NCI-H82 (cell line): Measurements from ENCODE around the gene CNOT10.
"Not testable (repeated sequence)": the region's sequence is repeated elsewhere in the genome, so short reads cannot be mapped to it uniquely, and the experiment has no call there.

Source experiments
- DNase-seq: peaks from one replicate; lab custom pipeline; 2025; lab: John Stamatoyannopoulos, UW

CNOT10 gene

DNA sequence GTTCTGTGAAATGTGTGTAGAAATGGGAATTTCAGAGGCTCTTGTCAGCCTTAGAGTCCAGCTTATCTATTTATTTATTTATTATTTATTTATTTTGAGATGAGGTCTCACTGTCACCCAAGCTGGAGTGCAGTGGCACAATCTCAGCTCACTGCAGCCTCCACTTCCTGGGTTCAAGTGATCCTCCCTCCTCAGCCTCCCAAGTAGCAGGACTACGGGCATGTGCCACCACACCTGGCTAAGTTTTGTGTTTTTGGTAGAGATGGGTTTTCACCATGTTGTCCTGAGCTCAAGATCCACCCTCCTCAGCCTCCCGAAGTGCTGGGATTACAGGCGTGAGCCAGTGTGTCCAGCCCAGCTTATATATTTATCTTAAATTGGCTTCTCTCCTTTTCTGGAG lies 11.5 kb downstream of the CNOT10 start:
- DNase-seq, result no peak

DNA sequence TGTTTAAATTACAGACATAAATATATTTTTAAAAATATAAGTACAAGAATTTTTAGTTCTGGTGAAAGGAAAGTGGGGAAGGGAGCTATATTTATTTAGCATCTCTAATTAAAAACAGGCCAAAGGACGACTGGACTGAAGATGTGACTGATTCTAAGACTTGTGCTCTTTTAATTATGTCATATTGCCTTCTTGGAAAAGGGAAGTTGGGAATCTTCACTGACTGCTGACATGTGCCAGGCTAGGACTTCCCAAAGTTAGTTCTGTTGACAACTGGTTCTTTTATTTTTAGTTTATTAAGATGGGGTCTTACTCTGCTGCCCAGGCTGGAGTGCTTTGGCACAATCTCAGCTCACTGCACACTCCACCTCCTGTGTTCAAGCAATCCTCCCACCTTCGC lies 13.5 kb downstream of the CNOT10 start:
- no peak for DNase-seq

DNA sequence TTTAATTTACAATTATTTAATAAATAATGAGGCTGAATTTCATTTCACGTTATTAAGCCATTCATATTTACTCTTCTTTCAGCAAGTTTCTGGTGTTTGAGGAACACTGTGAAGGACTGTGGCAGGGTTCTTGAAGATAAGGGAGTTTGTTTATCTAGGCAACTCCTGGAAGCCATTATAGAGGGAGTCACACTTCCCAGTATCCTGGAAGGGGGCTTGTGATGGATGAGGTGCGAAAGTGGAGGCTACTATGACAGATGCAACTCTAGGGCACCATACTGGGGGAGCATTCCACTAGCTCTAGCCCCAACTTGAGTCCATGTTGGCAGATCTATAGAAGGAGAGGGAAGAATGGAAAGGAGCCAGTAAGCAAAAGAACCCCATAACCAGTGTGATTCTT lies 14.4 kb downstream of the CNOT10 start:
- DNase-seq, result no peak

DNA sequence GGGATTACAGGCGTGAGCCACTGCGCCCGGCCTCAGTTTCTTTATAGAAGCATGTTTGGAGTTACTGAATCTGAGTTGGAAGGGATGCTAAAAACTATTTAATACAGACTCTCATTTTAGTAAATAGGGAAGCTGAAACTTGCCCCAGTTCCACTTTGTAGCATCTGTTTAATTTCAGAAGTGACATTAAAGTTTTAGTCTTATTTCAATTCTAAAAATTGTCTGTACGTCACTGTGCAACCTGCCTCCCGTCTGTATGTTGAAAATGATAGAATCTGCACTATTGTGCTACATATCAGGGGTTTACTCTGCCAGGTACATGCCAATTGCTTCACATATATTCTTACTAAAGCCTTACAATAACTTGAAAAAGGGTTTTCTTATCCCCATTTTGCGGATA lies 15.3 kb downstream of the CNOT10 start:
- no peak for DNase-seq

DNA sequence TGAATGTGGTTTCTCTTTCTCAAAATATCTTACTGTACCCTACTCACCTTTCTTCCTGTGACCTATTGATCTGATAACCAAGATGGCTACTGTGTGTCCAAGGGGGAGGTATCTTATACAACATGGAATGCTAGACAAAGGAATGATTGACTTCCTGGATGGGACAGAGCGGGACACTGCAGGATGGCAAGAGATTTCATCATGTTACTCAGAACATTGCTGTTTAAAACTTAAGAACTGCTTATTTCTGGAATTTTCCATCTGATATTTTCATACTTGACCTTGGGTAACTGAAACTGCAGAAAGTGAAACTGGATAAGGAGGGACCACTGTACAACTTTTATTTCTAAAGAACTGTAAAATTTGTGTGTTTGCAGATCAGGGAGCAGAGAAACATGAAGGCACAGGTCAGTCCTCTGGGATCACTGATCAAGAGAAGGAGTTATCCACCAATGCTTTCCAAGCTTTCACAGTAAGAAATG lies 18.5 kb downstream of the CNOT10 start:
- no peak for DNase-seq

DNA sequence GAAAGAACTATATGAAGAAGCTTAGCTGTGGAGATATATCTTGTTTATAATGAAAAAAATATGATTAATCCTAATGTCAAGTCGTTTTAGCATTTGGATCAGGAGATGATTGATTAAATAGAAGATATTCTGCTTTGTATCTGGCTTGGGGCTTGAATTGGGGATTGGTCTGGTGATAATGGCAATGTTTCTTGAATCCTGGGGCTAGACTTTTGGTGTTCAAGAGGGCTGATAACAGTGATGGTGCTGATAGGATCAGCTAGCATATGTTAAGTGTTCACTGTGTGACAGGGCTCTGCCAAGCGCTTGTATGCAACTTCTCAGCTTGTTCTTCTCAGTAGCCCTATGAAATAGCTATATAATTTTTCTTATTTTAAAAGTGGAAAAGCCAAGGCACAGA lies 20.2 kb downstream of the CNOT10 start:
- DNase-seq, result no peak

DNA sequence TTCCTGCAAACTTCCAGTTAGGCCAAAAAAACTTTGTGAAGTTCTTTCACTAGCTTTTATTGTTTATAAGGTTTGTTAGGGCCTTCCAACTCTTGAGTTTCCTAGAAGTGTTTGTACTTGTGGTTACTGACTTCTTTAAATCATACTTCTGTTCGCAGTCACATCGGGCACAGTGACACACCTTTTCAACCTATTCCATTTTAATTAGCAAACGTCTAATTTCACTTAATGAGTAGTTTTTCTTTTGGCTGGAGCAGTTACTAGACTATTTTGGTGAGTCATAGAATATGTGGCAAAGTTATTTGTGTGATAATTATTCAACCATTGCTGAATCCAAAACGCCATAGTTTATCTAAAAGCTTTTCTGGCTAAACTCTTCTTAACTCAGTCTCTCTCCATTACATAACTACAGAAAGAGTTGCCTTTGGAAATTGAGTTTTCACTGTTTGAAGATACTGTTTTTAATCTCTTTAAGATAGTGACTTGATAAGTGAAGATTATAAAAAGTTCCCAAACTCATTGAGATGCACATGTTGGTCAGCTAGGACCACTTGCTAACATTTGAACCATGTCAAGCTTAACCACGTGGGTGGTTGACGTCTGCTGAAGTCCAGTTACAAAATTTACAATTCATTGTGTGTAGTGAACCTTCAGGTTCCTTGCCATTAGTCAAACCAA lies 21.5 kb downstream of the CNOT10 start:
- DNase-seq, result no peak

DNA sequence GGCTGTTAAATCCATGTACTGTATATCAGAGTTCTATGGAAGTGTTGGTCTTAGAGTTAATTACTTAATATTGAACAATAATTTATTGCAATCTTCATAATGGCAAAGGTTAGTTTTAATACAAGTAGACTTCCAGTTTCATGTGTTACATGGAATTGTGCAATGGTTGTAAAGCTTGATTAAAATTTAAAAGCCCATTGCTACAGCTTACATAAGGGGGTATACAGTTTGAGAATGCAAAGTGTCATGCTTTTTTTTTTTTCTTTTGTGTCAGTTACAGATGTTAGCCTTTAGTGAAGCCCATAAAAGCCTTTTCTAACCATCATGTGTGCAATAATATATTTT lies 22.0 kb downstream of the CNOT10 start:
- no peak for DNase-seq

DNA sequence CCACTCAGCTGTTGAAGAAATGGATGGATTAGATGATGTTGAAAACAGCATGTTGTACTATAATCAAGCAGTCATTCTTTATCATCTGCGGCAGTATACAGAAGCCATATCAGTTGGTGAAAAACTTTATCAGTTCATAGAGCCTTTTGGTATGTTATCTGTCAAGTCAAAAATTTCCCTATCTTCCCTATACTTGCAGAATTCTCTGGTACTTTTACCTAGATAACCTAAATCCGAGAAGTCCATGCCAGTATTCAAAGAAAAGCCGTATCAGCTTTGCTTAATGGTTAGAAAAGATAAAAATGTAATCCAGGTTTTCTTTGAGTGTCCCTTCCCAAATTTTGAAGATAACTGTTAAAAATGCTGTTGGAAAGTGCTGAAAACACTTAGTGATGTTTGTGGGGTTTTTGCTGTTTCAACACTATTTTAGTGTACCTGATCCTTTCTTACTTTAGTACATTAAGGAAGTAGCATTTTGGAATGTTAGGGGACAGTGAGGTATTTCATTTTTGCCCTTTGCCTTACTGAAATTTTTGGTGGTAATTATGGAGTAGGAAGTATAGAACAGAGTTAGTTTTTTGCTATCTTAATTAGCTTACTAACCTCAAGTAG lies 23.8 kb downstream of the CNOT10 start:
- DNase-seq, result no peak

DNA sequence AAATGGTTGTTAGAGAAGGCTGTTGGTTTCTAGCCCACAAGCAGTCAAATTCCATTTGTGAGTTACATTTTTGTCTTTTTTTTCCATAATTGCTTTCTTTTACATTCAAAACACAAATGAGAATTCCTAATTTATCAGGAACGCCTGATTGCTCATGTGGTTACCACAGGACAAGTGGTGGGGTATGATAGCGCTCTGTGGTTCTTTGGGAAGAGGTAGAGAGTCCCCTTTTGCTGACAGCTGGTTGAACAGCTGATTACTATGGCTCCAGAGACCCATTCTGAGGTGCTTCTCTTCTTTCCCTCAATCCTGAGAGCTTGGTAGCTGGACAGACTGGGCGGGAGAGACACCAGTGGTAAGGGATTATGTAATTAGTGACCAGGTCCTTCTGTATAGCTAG lies 24.4 kb downstream of the CNOT10 start:
- peak; percentile 2 for DNase-seq

DNA sequence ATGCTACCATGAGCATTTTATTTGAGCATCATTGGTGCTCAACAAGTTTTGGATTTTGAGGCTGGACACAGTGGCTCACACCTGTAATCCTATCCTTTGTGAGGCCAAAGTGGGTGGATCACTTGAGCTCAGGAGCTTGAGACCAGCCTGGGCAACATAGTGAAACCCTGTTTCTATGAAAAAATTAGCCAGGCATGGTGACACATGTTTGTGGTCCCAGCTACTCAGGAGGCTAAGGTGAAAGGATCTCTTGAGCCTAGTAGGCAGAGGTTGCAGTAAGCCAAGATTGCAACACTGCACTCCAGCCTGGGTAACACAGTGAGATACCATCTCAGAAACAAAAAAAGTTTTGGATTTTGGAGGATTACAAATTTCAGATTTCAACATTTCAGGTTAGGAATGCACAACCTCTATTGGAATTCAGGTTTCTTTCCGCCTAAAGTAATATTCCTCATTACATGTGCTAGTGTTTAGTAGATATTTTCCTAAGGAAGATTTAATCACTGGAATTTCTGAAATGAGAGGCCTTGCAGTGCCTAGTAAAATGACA lies 27.6 kb downstream of the CNOT10 start:
- DNase-seq, result no peak

DNA sequence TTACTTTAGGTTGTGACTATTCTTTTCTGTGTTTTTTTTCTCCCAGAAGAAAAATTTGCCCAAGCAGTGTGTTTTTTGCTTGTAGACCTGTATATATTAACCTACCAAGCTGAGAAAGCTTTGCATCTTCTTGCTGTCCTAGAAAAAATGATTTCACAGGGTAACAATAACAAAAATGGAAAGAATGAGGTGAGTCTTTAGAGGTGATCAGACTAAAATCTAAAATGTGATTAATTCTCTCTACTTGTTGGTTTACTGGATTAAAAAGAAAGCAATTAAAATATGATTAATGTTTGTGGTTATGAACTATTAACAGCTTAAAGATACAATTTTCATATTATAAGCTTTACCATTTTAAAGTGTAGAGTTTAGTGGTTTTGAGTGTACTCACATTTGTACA lies 28.2 kb downstream of the CNOT10 start:
- DNase-seq, result no peak

DNA sequence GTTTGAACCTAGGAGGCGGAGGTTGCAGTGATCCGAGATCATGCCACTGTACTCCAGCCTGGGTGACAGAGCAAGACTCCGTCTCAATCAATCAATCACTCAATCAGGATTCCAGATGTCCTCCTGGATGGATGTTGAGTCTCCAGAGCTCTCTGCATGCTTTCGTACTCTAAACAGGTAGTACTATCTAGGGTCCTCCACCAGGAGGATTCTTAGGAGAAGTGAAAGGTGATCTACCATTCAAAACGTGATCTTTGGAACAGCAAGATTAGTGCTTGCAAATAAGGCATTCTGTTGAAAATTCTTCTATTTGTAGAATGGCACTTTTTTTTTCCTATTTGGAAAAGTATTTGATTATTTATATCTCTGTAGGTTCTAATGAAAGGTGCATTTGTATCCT lies 34.3 kb downstream of the CNOT10 start:
- DNase-seq, result no peak

DNA sequence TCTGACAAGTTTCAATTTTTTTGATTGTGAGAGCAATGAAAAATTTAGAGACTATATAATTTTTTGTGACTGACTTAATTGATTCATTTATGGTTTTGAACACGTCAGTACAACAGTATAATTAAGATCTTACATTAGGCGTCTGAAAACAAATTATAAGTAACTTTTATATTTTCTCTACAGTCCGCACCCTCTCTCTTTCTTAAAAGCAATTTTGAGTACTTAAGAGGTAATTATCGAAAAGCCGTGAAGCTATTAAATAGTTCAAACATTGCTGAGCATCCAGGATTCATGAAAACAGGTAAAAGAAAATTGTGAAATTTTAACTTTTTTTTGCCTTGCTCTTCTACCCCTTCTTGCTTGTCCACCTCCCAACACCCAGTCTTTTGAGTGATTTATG lies 34.9 kb downstream of the CNOT10 start:
- DNase-seq, result no peak

DNA sequence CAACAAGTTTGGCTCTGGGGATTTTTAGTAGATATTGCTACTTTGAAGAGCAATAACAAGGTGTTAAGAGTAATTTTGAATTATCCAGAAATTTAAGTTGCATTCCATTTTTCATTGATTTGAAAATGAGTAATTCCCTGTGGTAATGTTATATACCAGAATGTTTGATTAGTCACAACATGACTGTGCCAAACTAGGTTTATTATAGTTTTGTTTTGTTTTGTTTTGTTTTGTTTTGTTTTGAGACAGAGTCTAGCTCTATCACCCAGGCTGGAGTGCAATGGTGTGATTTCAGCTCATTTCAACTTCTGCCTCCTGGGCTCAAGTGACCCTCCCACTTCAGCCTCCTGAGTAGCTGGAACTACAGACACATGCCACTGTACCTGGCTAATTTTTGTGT lies 40.7 kb downstream of the CNOT10 start:
- no peak for DNase-seq

DNA sequence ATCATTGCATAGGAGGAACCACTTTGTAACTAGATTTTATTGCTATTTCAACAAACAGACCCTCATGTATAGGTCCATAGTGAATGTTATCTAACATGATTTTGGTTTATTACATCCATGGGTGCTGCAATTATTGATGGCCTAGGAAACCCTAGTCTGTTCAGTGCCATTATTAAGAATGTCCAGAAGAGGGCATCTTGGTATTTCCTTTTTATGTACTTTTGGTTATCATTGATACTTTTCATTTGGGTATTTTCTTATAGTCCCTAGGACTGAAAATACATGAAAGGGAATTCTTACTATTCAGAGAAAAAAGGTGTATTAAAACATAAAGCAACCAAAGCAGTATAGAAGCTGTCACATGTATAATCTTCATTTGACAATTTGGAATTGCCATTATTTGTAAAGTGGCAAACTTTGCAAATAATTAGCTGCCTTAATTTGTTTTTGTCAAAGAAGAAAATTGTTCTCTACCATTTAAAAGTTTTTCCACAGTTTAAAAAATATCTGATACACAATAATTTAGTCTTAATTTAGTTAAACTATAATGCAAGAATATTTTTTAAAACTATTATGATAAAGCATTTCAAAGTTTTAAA lies 48.7 kb downstream of the CNOT10 start:
- DNase-seq, result peak; percentile 47

DNA sequence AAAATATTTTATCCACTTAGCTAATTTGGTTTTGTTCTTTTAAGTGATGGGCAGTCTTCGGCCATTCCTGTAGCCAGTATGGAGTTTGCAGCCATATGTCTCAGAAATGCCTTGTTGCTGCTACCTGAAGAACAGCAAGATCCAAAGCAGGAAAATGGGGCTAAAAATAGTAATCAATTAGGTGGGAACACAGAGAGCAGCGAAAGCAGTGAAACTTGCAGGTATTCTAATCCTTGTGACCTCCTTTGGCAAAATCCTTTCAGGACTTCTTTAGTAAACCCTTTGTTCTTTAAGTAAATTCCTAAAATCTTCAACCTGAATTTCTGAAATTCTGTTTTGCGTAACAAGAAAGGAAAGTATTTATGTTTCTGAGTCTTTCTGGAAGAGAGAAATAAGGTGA lies 49.8 kb downstream of the CNOT10 start:
- DNase-seq, result no peak

DNA sequence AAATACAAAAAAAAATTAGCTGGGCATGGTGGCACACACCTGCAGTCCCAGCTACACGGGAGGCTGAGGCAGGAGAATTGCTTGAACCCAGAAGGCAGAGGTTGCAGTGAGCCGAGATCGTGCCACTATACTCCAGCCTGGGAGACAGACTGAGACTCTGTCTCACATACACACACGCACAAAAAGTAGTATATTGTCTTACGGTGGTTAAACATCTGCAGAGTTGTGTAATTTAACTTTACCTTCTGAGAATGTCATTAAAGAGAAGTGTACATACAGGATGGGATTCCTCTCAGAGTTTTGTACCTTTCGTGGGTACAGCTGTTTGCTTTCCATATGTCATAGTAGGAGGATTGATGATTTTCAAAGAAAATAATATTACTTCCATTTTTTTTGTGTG lies 58.5 kb downstream of the CNOT10 start:
- not testable (repeated sequence) for DNase-seq

DNA sequence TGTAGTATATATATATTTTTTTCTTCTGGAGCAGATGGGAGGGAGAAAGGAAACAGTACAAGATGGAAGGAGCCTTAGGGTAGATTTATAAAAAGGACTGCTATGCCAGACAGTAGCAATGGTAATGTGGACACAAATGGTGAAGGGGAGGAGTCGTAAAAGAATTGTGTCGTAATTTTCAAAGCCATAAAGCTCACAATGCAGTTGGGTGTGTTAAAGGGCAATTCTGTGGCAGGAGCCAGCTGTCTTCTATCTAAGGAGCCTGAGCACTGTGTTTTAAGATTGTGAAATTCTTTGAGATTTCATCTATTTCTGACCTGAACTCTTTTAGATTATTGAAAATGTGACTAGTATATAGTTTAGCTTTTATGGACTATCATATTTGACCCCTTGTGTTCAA lies 58.9 kb downstream of the CNOT10 start:
- DNase-seq, result no peak

DNA sequence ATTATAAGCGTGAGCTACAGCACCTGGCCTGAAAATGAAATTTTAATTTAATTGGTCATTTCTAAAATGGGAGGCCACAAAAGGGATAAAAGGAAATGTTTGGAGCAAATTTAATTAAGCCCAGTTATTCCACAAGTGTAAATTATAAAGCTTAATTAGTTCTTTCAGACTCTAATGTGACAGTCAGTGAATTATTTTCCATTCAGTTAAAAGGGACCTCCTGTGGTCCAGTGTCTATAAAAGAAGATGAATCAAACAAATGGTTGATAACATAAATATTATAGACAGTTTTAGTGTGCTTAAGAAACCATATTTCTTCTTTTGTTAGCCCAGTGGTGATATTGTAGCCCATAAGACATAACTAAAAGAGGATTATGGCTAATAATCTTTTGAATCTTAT lies 66.4 kb downstream of the CNOT10 start:
- DNase-seq, result no peak

DNA sequence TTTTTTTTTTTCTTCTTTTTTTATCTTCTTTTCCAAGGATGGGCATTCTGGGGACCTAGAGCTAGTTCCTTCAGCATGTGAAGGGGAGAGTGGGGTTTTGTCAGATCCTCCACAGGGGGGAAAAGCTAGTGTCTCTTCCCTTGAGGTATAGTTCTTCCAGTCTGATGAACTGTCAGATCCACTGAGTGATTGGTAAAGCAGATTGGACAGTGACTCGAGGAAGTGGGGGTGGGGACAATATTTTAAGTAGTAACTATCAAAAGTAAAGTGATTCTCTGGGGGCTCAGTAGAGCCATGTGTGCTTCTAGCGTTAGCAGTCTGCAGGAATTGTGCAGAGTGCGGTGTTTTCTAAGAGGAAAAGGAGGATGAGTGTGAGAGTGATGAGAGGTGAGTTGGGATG lies 70.8 kb downstream of the CNOT10 start:
- DNase-seq, result no peak

DNA sequence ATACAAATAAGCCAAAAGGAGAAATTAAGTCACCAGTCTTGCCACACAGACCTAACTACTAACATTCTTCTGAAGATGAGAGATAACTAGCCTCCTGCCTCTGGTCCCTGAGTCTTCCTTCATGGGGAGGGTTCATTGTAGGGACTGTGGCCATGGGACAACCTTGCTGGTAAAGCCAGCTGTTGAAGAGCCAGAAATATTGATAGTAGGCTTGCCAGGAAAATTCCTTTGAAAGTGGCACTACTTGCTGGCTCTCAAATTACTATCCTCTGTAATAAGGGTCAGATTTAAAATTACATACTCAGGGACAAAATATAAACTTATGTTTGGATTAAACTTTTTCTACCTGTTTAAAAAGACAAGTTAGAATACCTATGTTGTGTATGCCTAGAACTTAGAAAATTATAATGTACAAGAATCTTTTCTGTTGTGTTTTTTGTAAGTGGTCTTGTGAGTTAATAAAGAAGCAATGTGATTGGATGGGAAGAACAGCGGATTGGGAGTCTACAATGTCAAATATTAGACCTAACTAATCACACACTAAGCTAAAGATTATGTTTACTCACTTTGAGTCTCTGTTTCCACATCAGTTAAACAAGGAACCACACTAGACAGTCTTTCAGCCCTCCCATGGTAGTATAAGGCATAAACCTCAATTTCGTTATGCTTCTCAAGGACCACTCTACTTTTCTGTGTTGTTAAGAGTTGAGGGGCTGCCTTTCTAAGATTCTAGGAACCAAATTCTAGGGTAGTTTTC lies 72.8 kb downstream of the CNOT10 start:
- no peak for DNase-seq

DNA sequence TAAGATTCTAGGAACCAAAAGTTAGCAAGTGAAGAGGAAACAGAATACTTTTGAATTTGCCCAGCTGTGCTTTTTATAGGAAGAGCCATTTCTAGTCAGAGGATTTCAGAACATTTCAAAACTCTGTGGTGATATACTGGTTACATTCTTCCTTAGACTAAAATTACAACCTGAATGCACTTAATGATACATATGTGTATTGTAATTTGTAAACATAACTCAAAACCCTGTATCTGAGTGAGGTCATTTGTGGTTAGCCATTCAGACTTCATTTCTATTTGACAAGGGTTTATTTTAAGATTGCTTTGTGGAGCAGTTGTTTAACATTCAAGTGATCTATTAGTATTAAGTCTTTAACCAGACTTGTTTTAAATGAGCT lies 73.4 kb downstream of the CNOT10 start:
- no peak for DNase-seq
